Muscle of leg (tissue), 11 donors: ENCODE measurements around the gene TDRD15. TPM values are rescaled to one million over a fixed set of nuclear protein-coding genes. Genes with fewer than 3 reads are reported as not detected.

Source experiments
- DNase-seq: peaks from one replicate; pipeline ENCODE4 v3.0.0; 2013
- H3K27ac ChIP-seq: one replicate; pipeline ENCODE4 v1.5.1; 2013; ENCODE audit warnings: mild to moderate bottlenecking, low read length, control low read depth
- H3K27me3 ChIP-seq: one replicate; pipeline ENCODE4 v1.6.1; 2013; ENCODE audit warnings: low read length; ENCODE audit not compliant: control insufficient read depth, insufficient read depth
- H3K36me3 ChIP-seq: one replicate; pipeline ENCODE4 v1.6.1; 2013; ENCODE audit warnings: low read length; ENCODE audit not compliant: control insufficient read depth, insufficient read depth
- H3K4me1 ChIP-seq: one replicate; pipeline ENCODE4 v1.6.1; 2013; ENCODE audit warnings: low read length; ENCODE audit not compliant: control insufficient read depth, insufficient read depth
- H3K4me3 ChIP-seq: one replicate; pipeline ENCODE4 v1.5.1; 2013; ENCODE audit warnings: low read length, control low read depth
- H3K9me3 ChIP-seq: replicated peaks from 2 replicates; pipeline ENCODE4 v1.6.1; 2013; ENCODE audit warnings: low read depth, low read length; ENCODE audit not compliant: control insufficient read depth
- WGBS: methylation state at CpG from one replicate; pipeline ENCODE4 v1.1.5; 2013; ENCODE audit warnings: missing lambda C conversion rate; ENCODE audit not compliant: insufficient coverage; 5-methylcytosine and 5-hydroxymethylcytosine counted together
- polyA plus RNA-seq, 8 donors: library from polyadenylated mRNA; unstranded; fragments of 120-200 nt; gene quantifications; one replicate each; pipeline versions ENCODE4 v1.2.1 to v1.2.3, GENCODE V29; 2013; ENCODE audit warnings: inconsistent platforms in 1 of 8, low replicate concordance in 1 of 8; ENCODE audit not compliant: insufficient read length in 8 of 8, insufficient read depth in 1 of 8
- total RNA-seq: library from RNA; stranded (reverse); fragments of 120-200 nt; gene quantifications from one replicate; pipeline ENCODE4 v1.2.4, GENCODE V29; 2013

TDRD15 gene
- total and polyA plus RNA-seq, 9 donors: 0.53 TPM; not detected in 8

GRCh38 chr2:21175895-21176646 lies 52.3 kb downstream of the TDRD15 start:
- DNase-seq: peak; percentile 55
- Histone ChIP-seq H3K36me3 (no peaks in the 10 kb centered on the region), H3K4me1 (no peaks in the 10 kb centered on the region), H3K9me3 (no peaks in the 10 kb centered on the region), H3K27me3 (no peaks in the 10 kb centered on the region), H3K27ac (no peak overlapping the region), H3K4me3 (no peak overlapping the region)
- 33% methylated on average over 2 of the region's 5 CpGs for WGBS

GRCh38 chr2:21181957-21182356 lies 58.2 kb downstream of the TDRD15 start:
- DNase-seq: no peak
- WGBS: 60% methylated on average over 1 of the region's 5 CpGs

DNA sequence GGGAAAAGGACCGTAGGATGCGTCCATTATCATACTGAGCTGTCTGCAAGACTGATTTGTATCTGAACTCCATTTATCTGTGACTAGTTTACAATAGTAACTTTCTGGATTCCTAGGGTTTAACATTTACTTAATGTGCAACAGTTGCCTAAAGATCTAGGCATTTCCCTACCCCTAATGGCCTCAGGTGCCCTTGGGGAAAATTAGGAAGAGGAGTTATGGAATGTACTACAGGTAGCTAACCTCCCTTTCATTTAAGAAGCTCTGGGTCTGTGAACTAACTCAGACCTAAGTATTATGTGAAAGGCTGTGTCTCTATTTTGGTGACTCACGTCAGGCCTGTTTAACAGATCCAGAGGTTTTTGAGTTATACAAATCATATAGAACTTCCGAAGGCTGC lies 59.5 kb downstream of the TDRD15 start:
- no peak for DNase-seq
- H3K27me3 ChIP-seq: no peaks in the 10 kb centered on the region
- no peaks in the 10 kb centered on the region for H3K9me3 ChIP-seq
- WGBS: no CpG with 5 or more reads among the region's 4 CpGs
- H3K4me1 ChIP-seq: no peaks in the 10 kb centered on the region
- H3K36me3 ChIP-seq: no peaks in the 10 kb centered on the region
- no peak overlapping the region for H3K27ac ChIP-seq
- H3K4me3 ChIP-seq: no peak overlapping the region

More at GRCh38 chr2:21181957-21182356, 58.2 kb downstream of the TDRD15 start:
- Histone ChIP-seq H3K4me1 (no peaks in the 10 kb centered on the region), H3K9me3 (no peaks in the 10 kb centered on the region), H3K27me3 (no peaks in the 10 kb centered on the region), H3K27ac (no peak overlapping the region), H3K36me3 (no peaks in the 10 kb centered on the region), H3K4me3 (no peak overlapping the region)

GRCh38 chr2:21183726-21184125 lies 60.0 kb downstream of the TDRD15 start:
- Histone ChIP-seq H3K9me3 (no peaks in the 10 kb centered on the region), H3K27ac (no peak overlapping the region), H3K27me3 (no peaks in the 10 kb centered on the region), H3K4me1 (no peaks in the 10 kb centered on the region), H3K36me3 (no peaks in the 10 kb centered on the region), H3K4me3 (no peak overlapping the region)
- DNase-seq: no peak
- WGBS: no CpG with 5 or more reads among the region's 2 CpGs

GRCh38 chr2:21191535-21191934 lies 67.8 kb downstream of the TDRD15 start:
- DNase-seq: no peak
- no peaks in the 10 kb centered on the region for H3K27me3 ChIP-seq
- 94% methylated on average over 2 of the region's 2 CpGs for WGBS

More at GRCh38 chr2:21191535-21191934, 67.8 kb downstream of the TDRD15 start:
- Histone ChIP-seq H3K36me3 (no peaks in the 10 kb centered on the region), H3K27ac (no peak overlapping the region), H3K4me3 (no peak overlapping the region), H3K9me3 (no peaks in the 10 kb centered on the region), H3K4me1 (no peaks in the 10 kb centered on the region)

Other genes with a start within 250 kb of the TDRD15 start
- gene APOB, start 79.9 kb upstream of the TDRD15 start, total RNA-seq: 0.35 TPM
- 10 to 100 TPM in 1 of 8 donors, 1 to 10 TPM in 2, under 1 TPM in 5; 0.05 to 51.3 (median 0.21) TPM for gene APOB, start 79.9 kb upstream of the TDRD15 start, polyA plus RNA-seq